Activated CD8-positive, alpha-beta memory T cell treated with anti-CD3 and anti-CD28 coated beads, Interleukin-2, amount 50 U/mL, for 4 hours (primary cell): ENCODE measurements around the gene PARN.

Experiments used
- DNase-seq: peaks from one replicate; pipeline ENCODE4 v3.0.0-alpha.2; 2020

Gene PARN

DNA sequence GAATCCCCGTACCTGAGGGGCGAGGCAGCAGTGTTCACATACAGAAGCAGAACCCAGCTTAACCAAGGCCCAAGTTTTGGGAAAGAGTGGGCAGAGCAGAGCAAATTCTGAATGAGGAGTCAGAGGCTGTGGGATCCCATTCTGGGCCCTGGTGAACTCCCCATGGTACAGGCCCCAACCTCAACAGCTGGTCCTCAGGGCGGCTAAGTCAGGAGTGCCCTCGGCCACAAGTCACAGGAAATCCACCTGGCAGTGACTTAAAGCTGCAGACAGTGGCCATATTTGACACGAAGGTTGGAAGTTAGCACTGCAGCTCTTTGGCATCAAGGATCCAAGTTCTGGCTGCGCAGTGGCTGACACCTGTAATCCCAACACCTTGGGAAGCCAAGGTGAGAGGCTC lies 237.1 kb downstream of the PARN start:
- no peak for DNase-seq

DNA sequence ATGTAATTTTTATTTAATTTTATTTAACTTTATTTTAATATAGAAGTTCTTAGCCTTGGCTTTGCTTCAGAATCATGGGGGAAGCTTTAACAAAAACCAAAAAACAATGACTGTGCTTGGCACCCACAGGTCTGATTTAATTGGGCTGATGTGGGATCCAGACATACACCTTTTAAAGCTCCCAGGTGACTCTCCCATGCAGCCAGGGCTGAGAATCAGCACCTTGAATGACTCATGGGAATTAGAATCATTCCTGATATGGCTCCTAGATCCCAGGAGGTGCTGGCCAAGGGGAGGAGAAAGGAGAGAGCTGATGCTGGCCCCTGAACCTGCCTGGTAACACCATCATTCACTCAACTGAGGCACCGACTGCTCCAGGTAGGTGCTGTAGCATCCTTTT lies 240.7 kb downstream of the PARN start:
- DNase-seq: no peak

- no peak for DNase-seq
Observed at GRCh38 chr16:14388243-14388642, 241.8 kb downstream of the PARN start.

DNA sequence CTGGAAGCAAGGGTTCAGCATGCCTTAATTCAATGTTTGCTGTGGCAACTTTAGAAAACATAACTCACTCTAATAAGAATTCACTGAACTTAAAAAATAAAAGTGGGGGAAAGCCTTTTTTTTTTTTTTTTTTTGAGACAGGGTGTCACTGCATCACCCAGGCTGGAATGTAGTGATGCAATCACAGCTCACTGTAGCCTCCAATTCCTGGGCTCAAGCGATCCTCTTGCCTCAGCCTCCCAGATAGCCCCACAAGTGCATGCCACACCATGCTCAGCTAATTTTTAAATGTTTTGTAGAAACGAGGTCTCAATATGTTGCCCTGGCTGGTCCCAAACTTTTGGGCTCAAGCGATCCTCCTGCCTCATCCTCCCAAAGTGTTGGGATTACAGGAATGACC lies 243.9 kb downstream of the PARN start:
- no peak for DNase-seq
